CD4-positive, alpha-beta T cell treated with Interleukin-17A for 1 hour (primary cell): ENCODE data around the gene PDK2.

ENCODE experiments used
- DNase-seq: peaks from one replicate; pipeline ENCODE4 v3.0.0-alpha.2; 2020

PDK2 gene

GRCh38 chr17:50152736-50153135 lies 57.6 kb downstream of the PDK2 start:
- no peak for DNase-seq

- no peak for DNase-seq
Observed at GRCh38 chr17:50153650-50154575, 58.8 kb downstream of the PDK2 start.

- no peak for DNase-seq
Observed at GRCh38 chr17:50154604-50155003, 59.5 kb downstream of the PDK2 start.

- no peak for DNase-seq
Observed at GRCh38 chr17:50155115-50155819, 60.1 kb downstream of the PDK2 start.

- DNase-seq = peak; percentile 47
Observed at GRCh38 chr17:50157891-50158290, 62.7 kb downstream of the PDK2 start.

- DNase-seq = peak; percentile 96
Observed at GRCh38 chr17:50161023-50161910, 66.1 kb downstream of the PDK2 start.
